Esophagus squamous epithelium (tissue), 5 donors: ENCODE results near the gene ULBP3. TPM values are rescaled to one million over a fixed set of nuclear protein-coding genes. Genes with fewer than 3 reads are reported as not detected.

ENCODE experiments used
- DNase-seq: peaks from one replicate; lab custom pipeline; 2025; lab: John Stamatoyannopoulos, UW
- H3K27ac ChIP-seq, 4 donors: fragments of 200-600 bp; sonication (generic); one replicate each; pipeline ENCODE4 v1.5.1; 2016 to 2019; ENCODE audit warnings: mild to moderate bottlenecking in 1 of 4
- H3K27me3 ChIP-seq, 4 donors: fragments of 200-600 bp; sonication (generic); 1 replicate in 3 of 4; 2 replicates in 1 of 4; pipeline versions ENCODE4 v1.5.1 to v1.6.0; 2017 to 2021; ENCODE audit warnings: antibody characterized with exemption in 1 of 4
- H3K36me3 ChIP-seq, 3 donors: fragments of 200-600 bp; sonication (generic); one replicate each; pipeline ENCODE4 v1.5.1; 2016 to 2019
- H3K4me1 ChIP-seq, 3 donors: fragments of 200-600 bp; sonication (generic); one replicate each; pipeline ENCODE4 v1.5.1; 2017 to 2019
- H3K4me3 ChIP-seq, 4 donors: fragments of 200-600 bp; sonication (generic); 1 replicate in 3 of 4; 2 replicates in 1 of 4; pipeline ENCODE4 v1.5.1; 2016 to 2019; ENCODE audit warnings: mild to moderate bottlenecking in 2 of 4, moderate library complexity in 1 of 4
- H3K9me3 ChIP-seq, 3 donors: fragments of 200-600 bp; sonication (generic); one replicate each; pipeline ENCODE4 v1.5.1; 2016 to 2019
- POLR2A ChIP-seq, 4 donors: fragments of 450-650 bp; IDR thresholded peaks; one replicate each; pipeline ENCODE4 v1.6.1; 2017; ENCODE audit warnings: antibody characterized with exemption in 4 of 4, mild to moderate bottlenecking in 4 of 4, moderate library complexity in 3 of 4
- WGBS, 2 donors: methylation state at CpG; one replicate each; pipeline ENCODE4 v1.1.5; 2018; 5-methylcytosine and 5-hydroxymethylcytosine counted together
- intact Hi-C: fragments of 100-400 bp; cut with DNase I; formaldehyde crosslinking; loops from one replicate; pipeline ENCODE4 v1.15.0; 2022
- total RNA-seq, 4 donors: library from RNA; depleted of rRNA; stranded (reverse); fragments of >200 nt; gene quantifications; one replicate each; pipeline ENCODE4 v1.1.0, GENCODE V29; 2016
- TF ChIP-seq, protein P1 (sequence below), 6 experiments: fragments of 450-650 bp in 4 of 6; fragments of 200-600 bp in 2 of 6; sonication (generic) in 2 of 6; IDR thresholded peaks; one replicate each; pipeline ENCODE4 v1.5.1; 2016 to 2019; ENCODE audit warnings: antibody characterized with exemption in 6 of 6, mild to moderate bottlenecking in 4 of 6, moderate library complexity in 4 of 6
- donor health status: DM: yes; HTN: yes; CAD: no.

The ULBP3 gene
- total RNA-seq, 4 donors from 2014 or later, result 2.1 to 5.0 (median 3.3) TPM

DNA sequence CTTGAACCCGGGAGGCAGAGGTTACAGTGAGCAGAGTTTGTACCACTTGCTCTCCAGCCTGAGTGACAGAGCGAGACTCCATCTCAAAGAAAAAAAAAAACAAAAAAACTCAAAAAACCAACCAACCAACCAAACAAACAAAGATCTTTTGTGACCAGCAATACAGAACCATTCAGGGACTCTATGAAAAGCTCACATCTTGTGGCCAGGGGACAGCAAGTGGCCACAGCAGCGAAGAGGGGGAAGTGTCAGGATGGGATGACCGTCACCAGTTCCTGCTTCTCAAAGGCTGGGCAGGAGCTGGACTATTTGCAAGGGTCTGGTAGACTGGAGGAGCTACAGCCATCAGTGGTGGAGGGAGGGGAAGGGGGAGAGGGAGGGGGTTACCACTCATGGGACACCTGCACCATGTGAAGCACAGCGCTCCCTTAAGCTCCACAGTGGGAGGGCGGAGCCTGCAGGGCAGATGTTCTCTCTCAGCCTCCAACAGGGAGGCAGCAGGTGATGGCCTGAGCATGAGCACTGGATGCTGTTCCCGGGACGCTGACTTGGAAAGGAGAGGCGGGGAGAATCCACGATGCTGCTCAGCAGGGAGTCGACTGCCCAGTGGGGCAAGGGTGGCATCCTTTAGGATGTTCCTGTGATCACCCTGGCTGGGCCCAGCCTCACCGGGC, 19.7 kb upstream of the ULBP3 start:
- Histone ChIP-seq H3K9me3 (no peaks in the 10 kb centered on the region), H3K36me3 (no peaks in the 10 kb centered on the region), H3K4me3 (no peak overlapping the region), H3K4me1 (peaks cover 0 to 7% (median 0%) of the 10 kb centered on the region in 3 donors), H3K27ac (no peak overlapping the region), H3K27me3 (peaks cover 0 to 33% (median 0%) of the 10 kb centered on the region in 4 donors)
- WGBS, 2 donors, result 83 to 93% methylated on average over 10 to 11 of the region's 12 CpGs
- intact Hi-C loops, result loop anchor here (10.0 kb wide), 1 partner anchor 726 kb away; no protein-coding TSS in a partner anchor
- TF ChIP-seq POLR2A (IDR thresholded peaks at IDR 0.05), result no peak
- TF ChIP-seq, protein P1, sequence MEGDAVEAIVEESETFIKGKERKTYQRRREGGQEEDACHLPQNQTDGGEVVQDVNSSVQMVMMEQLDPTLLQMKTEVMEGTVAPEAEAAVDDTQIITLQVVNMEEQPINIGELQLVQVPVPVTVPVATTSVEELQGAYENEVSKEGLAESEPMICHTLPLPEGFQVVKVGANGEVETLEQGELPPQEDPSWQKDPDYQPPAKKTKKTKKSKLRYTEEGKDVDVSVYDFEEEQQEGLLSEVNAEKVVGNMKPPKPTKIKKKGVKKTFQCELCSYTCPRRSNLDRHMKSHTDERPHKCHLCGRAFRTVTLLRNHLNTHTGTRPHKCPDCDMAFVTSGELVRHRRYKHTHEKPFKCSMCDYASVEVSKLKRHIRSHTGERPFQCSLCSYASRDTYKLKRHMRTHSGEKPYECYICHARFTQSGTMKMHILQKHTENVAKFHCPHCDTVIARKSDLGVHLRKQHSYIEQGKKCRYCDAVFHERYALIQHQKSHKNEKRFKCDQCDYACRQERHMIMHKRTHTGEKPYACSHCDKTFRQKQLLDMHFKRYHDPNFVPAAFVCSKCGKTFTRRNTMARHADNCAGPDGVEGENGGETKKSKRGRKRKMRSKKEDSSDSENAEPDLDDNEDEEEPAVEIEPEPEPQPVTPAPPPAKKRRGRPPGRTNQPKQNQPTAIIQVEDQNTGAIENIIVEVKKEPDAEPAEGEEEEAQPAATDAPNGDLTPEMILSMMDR (IDR thresholded peaks at IDR 0.05), result no peak
- no peak for DNase-seq

DNA sequence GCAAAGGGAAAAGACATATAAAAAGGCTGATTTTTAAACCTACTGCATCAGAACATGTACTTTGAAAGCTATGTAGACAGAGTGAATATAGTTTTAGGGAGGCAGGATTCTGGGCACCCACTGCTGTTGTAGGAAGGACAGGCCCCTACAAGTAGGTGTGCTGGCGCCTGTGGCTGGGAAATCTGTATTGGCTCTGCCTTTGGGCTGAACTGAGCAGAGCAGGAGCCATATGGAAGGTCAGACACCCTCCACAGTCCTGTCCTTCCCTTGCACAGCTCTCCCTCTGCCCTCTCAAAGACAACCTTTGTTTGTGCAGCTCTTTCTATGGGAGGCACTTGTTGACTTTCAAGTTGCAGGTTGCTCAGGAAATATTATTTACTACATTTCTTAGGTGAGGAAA, 18.4 kb upstream of the ULBP3 start:
- intact Hi-C loops, result loop anchor here (10.0 kb wide), 1 partner anchor 727 kb away; no protein-coding TSS in a partner anchor
- peaks cover 0 to 7% (median 0%) of the 10 kb centered on the region in 3 donors for H3K4me1 ChIP-seq
- no peak for TF ChIP-seq POLR2A (IDR thresholded peaks at IDR 0.05)
- TF ChIP-seq, protein P1 (IDR thresholded peaks at IDR 0.05), result no peak
- peaks cover 0 to 45% (median 0%) of the 10 kb centered on the region in 4 donors for H3K27me3 ChIP-seq
- WGBS, 2 donors, result 17 to 63% methylated on average over 1 of the region's 1 CpG
- H3K27ac ChIP-seq, result no peak overlapping the region
- no peak overlapping the region for H3K4me3 ChIP-seq
- no peaks in the 10 kb centered on the region for H3K9me3 ChIP-seq
- no peaks in the 10 kb centered on the region for H3K36me3 ChIP-seq
- no peak for DNase-seq

DNA sequence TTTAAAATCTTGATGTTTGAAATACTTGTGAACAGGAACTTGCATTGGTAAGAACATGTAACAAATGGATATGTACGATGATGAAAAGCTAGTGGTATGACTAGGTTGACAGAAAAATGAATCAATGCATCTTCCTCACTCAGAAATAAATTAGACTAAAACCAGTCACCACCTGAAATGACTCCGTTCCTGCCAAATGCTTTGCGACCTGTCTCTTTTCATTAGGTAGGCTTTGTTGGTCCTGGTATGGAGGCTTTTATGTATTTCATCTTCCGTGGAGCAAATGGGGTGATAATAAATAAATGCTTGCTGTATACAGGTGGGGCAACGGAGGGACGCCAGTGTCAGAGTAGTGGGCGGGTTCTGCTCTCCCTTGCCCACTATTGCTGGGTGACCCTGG, 17.1 kb upstream of the ULBP3 start:
- no peaks in the 10 kb centered on the region for H3K9me3 ChIP-seq
- H3K4me3 ChIP-seq, result no peak overlapping the region
- no peak for DNase-seq
- intact Hi-C loops, result loop anchor here (10.0 kb wide), 1 partner anchor 729 kb away; no protein-coding TSS in a partner anchor
- H3K27me3 ChIP-seq, result peaks cover 0 to 40% (median 0%) of the 10 kb centered on the region in 4 donors
- 87 to 92% methylated on average over 7 of the region's 7 CpGs for whole genome bisulfite sequencing, 2 donors
- H3K36me3 ChIP-seq, result no peaks in the 10 kb centered on the region
- no peak overlapping the region for H3K27ac ChIP-seq
- no peaks in the 10 kb centered on the region for H3K4me1 ChIP-seq
- TF ChIP-seq POLR2A (IDR thresholded peaks at IDR 0.05), result no peak
- TF ChIP-seq, protein P1 (IDR thresholded peaks at IDR 0.05), result no peak

DNA sequence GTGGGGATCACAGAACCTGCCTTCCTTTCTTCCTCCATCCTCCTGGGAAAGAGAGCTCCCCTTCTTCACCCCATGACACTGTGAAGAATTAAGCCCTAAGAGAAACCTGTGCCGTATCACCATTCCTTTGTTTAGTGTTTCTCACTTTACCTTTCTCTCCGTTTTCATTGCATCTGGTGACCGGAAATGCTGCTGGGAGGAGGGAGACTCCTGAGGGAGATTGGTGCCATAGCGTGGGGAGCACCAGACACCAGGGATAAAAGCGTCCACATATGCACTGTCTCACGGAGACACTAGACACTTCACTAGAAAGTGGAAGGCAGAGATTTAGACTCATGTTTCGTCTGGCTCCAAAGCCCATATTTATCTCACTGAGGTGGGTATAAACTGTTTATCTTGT, 15.5 kb upstream of the ULBP3 start:
- intact Hi-C loops, result loop anchor here (5.0 to 10.0 kb wide), 3 partner anchors 248 to 730 kb away; no protein-coding TSS in a partner anchor
- Histone ChIP-seq H3K4me1 (peaks cover 0 to 8% (median 0%) of the 10 kb centered on the region in 3 donors), H3K4me3 (no peak overlapping the region), H3K9me3 (no peaks in the 10 kb centered on the region), H3K27me3 (peaks cover 0 to 47% (median 0%) of the 10 kb centered on the region in 4 donors), H3K36me3 (no peaks in the 10 kb centered on the region), H3K27ac (no peak overlapping the region)
- DNase-seq, result no peak
- TF ChIP-seq, protein P1 (IDR thresholded peaks at IDR 0.05), result no peak
- WGBS, 2 donors, result 85 to 88% methylated on average over 7 of the region's 7 CpGs

DNA sequence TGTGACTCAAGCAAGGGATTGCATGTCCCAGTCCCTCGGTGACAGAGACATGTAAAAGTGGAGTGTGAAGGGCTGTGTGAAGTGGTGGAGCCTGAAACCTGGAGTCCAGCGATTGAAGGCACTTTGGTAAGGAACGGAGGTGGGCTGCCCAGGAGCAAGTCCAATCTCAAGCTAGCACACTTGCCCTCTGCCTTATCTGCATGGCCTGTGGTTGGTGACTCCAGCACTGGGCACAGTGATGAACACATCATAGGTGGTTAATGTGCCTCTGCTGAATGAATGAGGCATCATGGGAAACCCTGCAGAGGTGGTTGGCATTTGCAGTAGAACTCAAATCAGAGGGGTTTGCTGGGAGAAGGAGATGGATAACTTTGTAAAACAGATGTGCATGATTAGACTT, 14.9 kb upstream of the ULBP3 start:
- Histone ChIP-seq H3K9me3 (no peaks in the 10 kb centered on the region), H3K4me1 (peaks cover 0 to 13% (median 0%) of the 10 kb centered on the region in 3 donors), H3K36me3 (no peaks in the 10 kb centered on the region), H3K27me3 (peaks cover 0 to 42% (median 0%) of the 10 kb centered on the region in 4 donors), H3K27ac (no peak overlapping the region), H3K4me3 (no peak overlapping the region)
- TF ChIP-seq, protein P1 (IDR thresholded peaks at IDR 0.05), result no peak
- no peak for TF ChIP-seq POLR2A (IDR thresholded peaks at IDR 0.05)
- intact Hi-C loops, result loop anchor here (5.0 to 10.0 kb wide), 3 partner anchors 248 to 731 kb away; no protein-coding TSS in a partner anchor
- no peak for DNase-seq
- 100% methylated on average over 3 of the region's 3 CpGs for WGBS, 2 donors
